Fibroblast of mammary gland (primary cell): ENCODE measurements around the gene CBX3.
A peak's percentile ranks its signal among the peaks of the same experiment; 100 is the strongest.
"Not testable (repeated sequence)": the region's sequence is repeated elsewhere in the genome, so short reads cannot be mapped to it uniquely, and the experiment has no call there.

Source experiments
- DNase-seq: peaks from one replicate; pipeline ENCODE4 v3.0.0-alpha.2; 2010; ENCODE audit warnings: low read depth
- H3K4me3 ChIP-seq: 2 replicates; pipeline ENCODE4 v1.5.1; 2011; ENCODE audit warnings: low read depth, mild to moderate bottlenecking, low read length, moderate library complexity; ENCODE audit not compliant: control insufficient read depth
- TF ChIP-seq, protein P1 (sequence below): conservative IDR thresholded peaks from 2 replicates; pipeline ENCODE4 v1.5.1; 2011; ENCODE audit warnings: low read depth, low read length, inconsistent platforms; ENCODE audit not compliant: control insufficient read depth, insufficient read depth

Gene CBX3

DNA sequence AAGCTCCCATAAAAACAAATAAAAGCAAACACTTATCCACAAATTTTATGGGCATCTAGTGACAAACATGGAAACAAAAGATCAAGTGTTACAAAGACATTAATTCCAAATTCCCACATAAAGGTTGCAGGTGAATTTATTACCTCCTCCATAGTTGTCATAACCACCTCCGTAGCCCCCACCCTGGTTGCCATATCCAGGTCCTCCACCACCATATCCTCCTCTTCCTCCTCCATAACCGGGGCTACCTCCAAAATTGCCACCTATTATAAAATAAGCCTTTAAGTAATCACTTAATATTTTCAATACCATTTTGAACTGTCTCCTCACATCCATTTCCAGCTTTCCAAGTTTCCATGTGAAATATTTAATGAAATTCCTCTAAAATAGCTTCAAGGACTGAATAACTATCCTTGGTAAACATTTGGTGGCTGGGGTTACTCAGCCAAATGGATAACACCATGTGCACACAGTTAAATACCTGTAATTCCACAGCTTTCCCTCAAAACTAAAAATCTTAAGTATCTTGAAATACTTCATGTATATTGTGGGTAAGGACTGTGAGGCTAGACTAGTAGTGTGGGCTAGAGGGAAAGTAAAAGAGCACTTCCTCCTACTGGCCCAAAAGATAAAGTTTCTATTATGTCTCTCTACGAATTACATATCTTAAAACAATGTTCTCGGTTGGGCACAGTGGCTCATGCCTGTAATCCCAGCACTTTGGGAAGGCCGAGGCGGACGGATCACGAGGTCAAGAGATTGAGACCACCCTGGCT, 7.9 kb upstream of the CBX3 start:
- TF ChIP-seq, protein P1, sequence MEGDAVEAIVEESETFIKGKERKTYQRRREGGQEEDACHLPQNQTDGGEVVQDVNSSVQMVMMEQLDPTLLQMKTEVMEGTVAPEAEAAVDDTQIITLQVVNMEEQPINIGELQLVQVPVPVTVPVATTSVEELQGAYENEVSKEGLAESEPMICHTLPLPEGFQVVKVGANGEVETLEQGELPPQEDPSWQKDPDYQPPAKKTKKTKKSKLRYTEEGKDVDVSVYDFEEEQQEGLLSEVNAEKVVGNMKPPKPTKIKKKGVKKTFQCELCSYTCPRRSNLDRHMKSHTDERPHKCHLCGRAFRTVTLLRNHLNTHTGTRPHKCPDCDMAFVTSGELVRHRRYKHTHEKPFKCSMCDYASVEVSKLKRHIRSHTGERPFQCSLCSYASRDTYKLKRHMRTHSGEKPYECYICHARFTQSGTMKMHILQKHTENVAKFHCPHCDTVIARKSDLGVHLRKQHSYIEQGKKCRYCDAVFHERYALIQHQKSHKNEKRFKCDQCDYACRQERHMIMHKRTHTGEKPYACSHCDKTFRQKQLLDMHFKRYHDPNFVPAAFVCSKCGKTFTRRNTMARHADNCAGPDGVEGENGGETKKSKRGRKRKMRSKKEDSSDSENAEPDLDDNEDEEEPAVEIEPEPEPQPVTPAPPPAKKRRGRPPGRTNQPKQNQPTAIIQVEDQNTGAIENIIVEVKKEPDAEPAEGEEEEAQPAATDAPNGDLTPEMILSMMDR, result no peak
- H3K4me3 ChIP-seq, result no peak overlapping the region
- DNase-seq, result no peak

DNA sequence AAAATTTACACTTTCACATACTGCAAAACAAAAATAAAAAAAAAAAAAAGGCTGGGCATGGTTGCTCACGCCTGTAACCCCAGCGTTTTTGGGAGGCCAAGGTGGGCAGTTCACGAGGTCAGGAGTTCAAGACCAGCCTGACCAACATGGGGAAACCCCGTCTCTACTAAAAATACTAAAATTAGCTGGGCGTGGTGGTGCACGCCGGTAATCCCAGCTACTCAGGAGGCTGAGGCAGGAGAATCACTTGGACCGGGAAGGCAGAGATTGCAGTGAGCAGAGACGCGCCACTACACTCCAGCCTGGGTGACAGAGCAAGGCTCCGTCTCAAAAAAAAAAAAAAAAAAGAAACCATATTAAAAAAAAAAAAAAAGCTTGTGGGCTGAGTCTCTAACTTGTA, 6.8 kb upstream of the CBX3 start:
- not testable (repeated sequence) for DNase-seq, H3K4me3 ChIP-seq

DNA sequence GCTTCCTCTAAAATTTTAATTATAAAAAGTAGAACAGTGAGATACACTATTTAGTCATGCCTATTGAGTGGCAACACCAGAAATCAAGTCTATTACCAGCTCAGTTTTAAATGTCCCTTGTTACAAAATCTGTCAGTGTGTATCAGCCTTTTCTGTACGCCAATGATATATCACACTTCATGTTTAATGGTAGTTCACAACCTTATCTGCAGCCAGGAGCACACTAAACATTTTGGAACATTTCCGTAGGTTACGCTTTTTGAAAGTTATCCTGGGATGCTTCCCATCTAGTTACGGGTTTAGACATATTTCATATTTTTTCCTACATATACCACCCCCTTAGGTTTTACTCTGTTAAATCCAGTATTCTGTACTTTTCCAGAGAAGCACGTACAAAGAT, 6.4 kb upstream of the CBX3 start:
- no peak for DNase-seq
- no peak overlapping the region for H3K4me3 ChIP-seq
- TF ChIP-seq, protein P1, result no peak

DNA sequence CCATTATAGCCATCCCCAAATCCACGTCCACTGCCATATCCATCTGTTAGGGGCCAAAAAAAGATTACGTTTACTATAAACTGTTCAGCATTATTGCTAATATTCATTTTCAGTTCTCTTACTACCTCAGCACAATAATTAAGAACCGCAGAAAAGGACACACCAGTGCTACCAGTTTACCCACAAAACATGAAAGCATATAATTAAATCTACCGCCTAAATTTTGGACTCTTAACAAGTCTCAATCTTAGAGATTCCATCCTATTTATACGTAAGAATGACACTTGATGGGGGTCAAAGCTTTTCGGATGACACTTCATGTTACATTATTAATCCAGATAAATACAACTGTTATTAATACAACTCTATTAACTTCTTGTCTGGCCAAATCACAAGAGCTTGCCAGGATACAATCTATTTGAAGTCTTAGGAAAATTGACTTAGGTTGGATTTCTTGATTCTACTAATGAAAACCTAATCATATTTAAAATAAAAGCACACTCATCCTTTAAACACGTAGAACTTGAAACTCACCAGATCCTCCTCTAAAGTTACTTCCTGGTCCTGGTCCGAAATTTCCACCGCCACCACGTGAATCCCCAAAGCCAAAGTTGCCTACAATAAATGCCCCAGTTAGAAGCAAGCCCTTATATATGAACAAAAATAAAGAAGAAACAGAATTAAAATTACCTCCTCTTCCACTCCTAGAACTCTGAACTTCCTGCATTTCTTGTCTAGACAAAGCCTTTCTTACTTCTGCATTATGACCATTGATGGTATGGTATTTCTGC, 5.5 kb upstream of the CBX3 start:
- peak overlapping the region; percentile 2 for H3K4me3 ChIP-seq
- DNase-seq, result no peak
- TF ChIP-seq, protein P1, result no peak

DNA sequence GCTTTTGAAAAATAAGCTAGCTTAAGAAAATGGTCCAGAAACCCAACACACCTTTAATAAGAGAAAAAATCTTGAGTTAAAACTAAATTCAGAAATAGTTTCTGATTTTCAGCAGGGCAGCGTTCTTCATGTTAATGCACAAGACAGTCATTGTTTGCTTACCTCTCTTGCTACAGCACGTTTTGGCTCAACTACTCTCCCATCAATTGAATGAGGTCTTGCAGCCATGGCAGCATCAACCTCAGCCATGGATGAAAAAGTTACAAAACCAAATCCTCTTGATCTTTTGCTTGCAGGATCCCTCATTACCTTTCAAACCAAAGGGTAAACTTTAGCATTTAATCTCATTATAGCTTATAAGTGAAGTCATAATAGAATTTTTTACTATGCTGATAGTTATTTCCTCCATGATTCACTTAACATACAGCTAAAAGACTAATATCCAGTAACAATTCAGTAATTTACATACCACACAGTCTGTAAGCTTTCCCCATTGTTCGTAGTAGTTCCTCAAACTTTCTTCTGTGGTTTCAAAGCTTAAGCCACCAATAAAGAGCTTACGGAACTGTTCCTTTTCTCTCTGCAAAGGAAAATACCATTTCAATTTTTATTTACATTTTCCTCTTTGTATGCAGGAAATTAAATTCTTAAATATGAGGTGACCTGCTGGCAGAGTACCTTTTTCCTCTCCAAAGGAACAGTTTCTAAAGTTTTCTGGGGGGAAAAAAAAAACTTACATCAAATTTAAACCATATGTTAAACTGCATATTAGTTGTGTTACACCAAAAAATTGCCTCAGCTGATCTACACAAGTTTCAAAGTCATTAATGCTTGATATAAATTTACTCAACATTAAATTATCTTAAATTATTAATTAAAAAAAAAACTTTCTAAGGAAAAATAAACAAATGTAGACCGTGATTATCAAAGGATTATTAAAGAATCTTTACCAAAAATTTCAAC, 4.1 kb upstream of the CBX3 start:
- DNase-seq, result no peak
- H3K4me3 ChIP-seq, result peak overlapping the region; percentile 99
- TF ChIP-seq, protein P1, result no peak

DNA sequence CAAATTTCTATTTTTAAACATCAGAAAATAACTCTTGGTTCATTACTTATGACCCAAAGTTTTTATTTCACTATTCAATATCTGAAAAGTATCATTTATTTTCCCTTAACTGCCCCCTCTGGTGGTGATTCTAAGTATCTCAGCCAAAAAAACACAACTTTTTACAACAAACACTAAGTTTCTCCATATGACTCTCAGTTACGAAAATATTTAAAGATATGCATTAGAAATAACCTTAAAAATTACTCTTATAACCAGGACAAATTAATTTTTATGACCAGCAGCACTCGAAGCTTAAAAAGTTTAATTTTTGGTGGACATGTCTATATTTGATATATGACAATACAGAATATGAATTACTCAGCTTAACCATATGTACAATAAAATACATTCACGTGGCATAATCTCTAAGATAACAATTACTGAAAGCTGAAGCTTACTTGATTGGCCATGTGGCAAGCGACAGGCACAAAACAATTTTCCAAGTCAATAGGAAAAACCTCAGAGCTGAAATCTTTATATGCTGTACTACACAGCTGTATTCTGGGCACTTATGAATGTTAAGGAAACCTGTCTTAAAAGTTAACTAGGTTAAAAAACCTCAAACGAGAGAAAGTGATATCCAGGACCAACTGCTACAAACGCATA, 3.3 kb upstream of the CBX3 start:
- peak; percentile 43 for DNase-seq
- H3K4me3 ChIP-seq, result peak overlapping the region; percentile 99
- TF ChIP-seq, protein P1, result peak; percentile 64
